ENCODE measurements around the gene DLG4.
A peak's percentile ranks its signal among the peaks of the same experiment; 100 is the strongest.

Gene DLG4

GRCh38 chr17:7233701-7234082, 14.1 kb upstream of the DLG4 start:
- Histone ChIP-seq H3K4me2 (peak overlapping the region; percentile 97), H3K4me3 (peak overlapping the region; percentile 85), H3K36me3 (peaks cover 51% of the 10 kb centered on the region), H3K9ac (peak overlapping the region; percentile 92), H3K27me3 (no peaks in the 10 kb centered on the region), H3K9me3 (no peaks in the 10 kb centered on the region), H3K27ac (peak overlapping the region; percentile 81), H4K20me1 (peaks cover 73% of the 10 kb centered on the region), H3K4me1 (peaks cover 52% of the 10 kb centered on the region)
- no peak for TF ChIP-seq Cebpa-rat (IDR thresholded peaks at IDR 0.05)

GRCh38 chr17:7232114-7232513, 12.5 kb upstream of the DLG4 start:
- no peak for TF ChIP-seq Cebpa-rat (IDR thresholded peaks at IDR 0.05)
- Histone ChIP-seq H4K20me1 (peaks cover 72% of the 10 kb centered on the region), H3K36me3 (peaks cover 64% of the 10 kb centered on the region), H3K9me3 (no peaks in the 10 kb centered on the region), H3K9ac (peak overlapping the region; percentile 92; the same call in 1 of the 2 replicates), H3K27me3 (no peaks in the 10 kb centered on the region), H3K4me2 (peak overlapping the region; percentile 97), H3K4me3 (no peak overlapping the region; the same call in 1 of the 2 replicates), H3K4me1 (peaks cover 47% of the 10 kb centered on the region), H3K27ac (no peak overlapping the region)

GRCh38 chr17:7229504-7229903, 9.9 kb upstream of the DLG4 start:
- H3K9me3 ChIP-seq = no peaks in the 10 kb centered on the region
- no peak overlapping the region for H3K4me2 ChIP-seq
- H4K20me1 ChIP-seq = peaks cover 60% of the 10 kb centered on the region
- no peak for TF ChIP-seq Cebpa-rat (IDR thresholded peaks at IDR 0.05)
- H3K9ac ChIP-seq = no peak overlapping the region
- H3K36me3 ChIP-seq = peaks cover 66% of the 10 kb centered on the region
- no peaks in the 10 kb centered on the region for H3K27me3 ChIP-seq
- peaks cover 21% of the 10 kb centered on the region for H3K4me1 ChIP-seq
- no peak overlapping the region for H3K4me3 ChIP-seq
- no peak overlapping the region for H3K27ac ChIP-seq

- Histone ChIP-seq H3K4me3 (no peak overlapping the region), H3K36me3 (peaks cover 71% of the 10 kb centered on the region), H3K4me2 (no peak overlapping the region), H3K9ac (no peak overlapping the region), H3K4me1 (peaks cover 21% of the 10 kb centered on the region), H4K20me1 (peaks cover 63% of the 10 kb centered on the region), H3K9me3 (no peaks in the 10 kb centered on the region), H3K27ac (no peak overlapping the region), H3K27me3 (no peaks in the 10 kb centered on the region)
- TF ChIP-seq Cebpa-rat (IDR thresholded peaks at IDR 0.05) = no peak
These were observed 9.3 kb upstream of the DLG4 start for GRCh38 chr17:7228920-7229319.

GRCh38 chr17:7226721-7227710, 7.4 kb upstream of the DLG4 start:
- Histone ChIP-seq H3K4me1 (peaks cover 11% of the 10 kb centered on the region), H3K9me3 (no peaks in the 10 kb centered on the region), H3K4me2 (no peak overlapping the region), H3K4me3 (no peak overlapping the region), H3K27ac (no peak overlapping the region), H3K36me3 (peaks cover 90% of the 10 kb centered on the region), H3K9ac (no peak overlapping the region), H3K27me3 (no peaks in the 10 kb centered on the region), H4K20me1 (peaks cover 66% of the 10 kb centered on the region)
- TF ChIP-seq Cebpa-rat (IDR thresholded peaks at IDR 0.05) = no peak

GRCh38 chr17:7225711-7226331, 6.2 kb upstream of the DLG4 start:
- Histone ChIP-seq H3K27ac (no peak overlapping the region), H3K4me1 (peaks cover 18% of the 10 kb centered on the region), H4K20me1 (peaks cover 66% of the 10 kb centered on the region), H3K4me3 (no peak overlapping the region), H3K36me3 (peaks cover 97% of the 10 kb centered on the region), H3K4me2 (no peak overlapping the region), H3K27me3 (no peaks in the 10 kb centered on the region), H3K9ac (0 out of 2 replicates have a peak overlapping the region, but pooled peaks have one; percentile 10), H3K9me3 (no peaks in the 10 kb centered on the region)
- TF ChIP-seq Cebpa-rat (IDR thresholded peaks at IDR 0.05) = no peak

- TF ChIP-seq Cebpa-rat (IDR thresholded peaks at IDR 0.05) = no peak
- Histone ChIP-seq H3K27me3 (no peaks in the 10 kb centered on the region), H3K36me3 (peaks cover 86% of the 10 kb centered on the region), H3K9me3 (no peaks in the 10 kb centered on the region), H4K20me1 (peaks cover 65% of the 10 kb centered on the region), H3K9ac (no peak overlapping the region), H3K27ac (no peak overlapping the region), H3K4me2 (no peak overlapping the region), H3K4me1 (peaks cover 24% of the 10 kb centered on the region), H3K4me3 (no peak overlapping the region)
These were observed 5.0 kb upstream of the DLG4 start for GRCh38 chr17:7224661-7225111.

GRCh38 chr17:7224110-7224509, 4.5 kb upstream of the DLG4 start:
- Histone ChIP-seq H3K27me3 (no peaks in the 10 kb centered on the region), H3K9me3 (no peaks in the 10 kb centered on the region)

GRCh38 chr17:7223375-7223774, 3.7 kb upstream of the DLG4 start:
- Histone ChIP-seq H3K27ac (no peak overlapping the region), H3K36me3 (peaks cover 73% of the 10 kb centered on the region), H3K9ac (peak overlapping the region; percentile 39; the same call in 1 of the 2 replicates), H4K20me1 (peaks cover 61% of the 10 kb centered on the region), H3K27me3 (no peaks in the 10 kb centered on the region), H3K9me3 (no peaks in the 10 kb centered on the region), H3K4me3 (no peak overlapping the region), H3K4me1 (peaks cover 37% of the 10 kb centered on the region), H3K4me2 (no peak overlapping the region)
- TF ChIP-seq Cebpa-rat (IDR thresholded peaks at IDR 0.05) = no peak

More at GRCh38 chr17:7224110-7224509, 4.5 kb upstream of the DLG4 start:
- Histone ChIP-seq H4K20me1 (peaks cover 61% of the 10 kb centered on the region), H3K27ac (no peak overlapping the region), H3K4me1 (peaks cover 30% of the 10 kb centered on the region), H3K4me3 (no peak overlapping the region), H3K36me3 (peaks cover 80% of the 10 kb centered on the region), H3K9ac (no peak overlapping the region), H3K4me2 (no peak overlapping the region)
- TF ChIP-seq Cebpa-rat (IDR thresholded peaks at IDR 0.05) = no peak

- H3K27ac ChIP-seq = no peak overlapping the region
These were observed 3.3 kb upstream of the DLG4 start for GRCh38 chr17:7222972-7223292.

More at GRCh38 chr17:7222972-7223292, 3.3 kb upstream of the DLG4 start:
- Histone ChIP-seq H3K36me3 (peaks cover 68% of the 10 kb centered on the region), H3K4me3 (no peak overlapping the region), H3K9me3 (no peaks in the 10 kb centered on the region), H4K20me1 (peaks cover 61% of the 10 kb centered on the region), H3K27me3 (no peaks in the 10 kb centered on the region), H3K9ac (peak overlapping the region; percentile 39; the same call in 1 of the 2 replicates), H3K4me1 (peaks cover 42% of the 10 kb centered on the region), H3K4me2 (no peak overlapping the region)
- no peak for TF ChIP-seq Cebpa-rat (IDR thresholded peaks at IDR 0.05)

Data from BLaER1 (cell line).